Measurements from ENCODE around the gene PF4V1.

The PF4V1 gene

DNA sequence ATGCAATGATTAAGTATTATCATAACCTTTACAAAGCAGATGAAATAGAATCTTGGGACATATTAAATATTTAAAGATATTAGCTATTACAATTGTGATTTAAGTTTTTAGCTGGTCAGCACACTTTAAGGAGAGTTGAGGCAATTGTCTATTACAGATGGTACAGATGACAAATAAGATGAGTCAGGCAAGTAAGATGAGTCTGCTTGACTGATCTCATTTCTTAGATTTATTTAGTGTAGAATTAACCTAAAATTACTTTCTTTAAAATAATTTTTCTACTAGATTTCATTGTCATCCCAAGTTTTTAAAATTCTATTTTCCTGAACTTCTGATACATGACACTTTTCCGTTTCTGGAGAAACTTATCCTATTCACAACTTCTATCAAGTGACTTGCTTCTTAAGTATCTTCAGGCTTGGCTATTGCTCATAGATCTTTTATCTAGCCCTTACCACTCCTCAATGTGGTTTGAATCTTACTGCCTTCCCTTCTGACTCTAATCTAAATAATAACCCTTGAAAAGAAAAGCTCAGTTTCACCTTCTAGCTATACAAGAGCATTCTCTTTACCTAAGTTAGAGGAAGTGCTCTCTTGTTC is 49.0 kb downstream of the PF4V1 start:
- DNase-seq (ENCODE audit: low read depth in 2 of 3, low spot score in 2 of 3): no peak

DNA sequence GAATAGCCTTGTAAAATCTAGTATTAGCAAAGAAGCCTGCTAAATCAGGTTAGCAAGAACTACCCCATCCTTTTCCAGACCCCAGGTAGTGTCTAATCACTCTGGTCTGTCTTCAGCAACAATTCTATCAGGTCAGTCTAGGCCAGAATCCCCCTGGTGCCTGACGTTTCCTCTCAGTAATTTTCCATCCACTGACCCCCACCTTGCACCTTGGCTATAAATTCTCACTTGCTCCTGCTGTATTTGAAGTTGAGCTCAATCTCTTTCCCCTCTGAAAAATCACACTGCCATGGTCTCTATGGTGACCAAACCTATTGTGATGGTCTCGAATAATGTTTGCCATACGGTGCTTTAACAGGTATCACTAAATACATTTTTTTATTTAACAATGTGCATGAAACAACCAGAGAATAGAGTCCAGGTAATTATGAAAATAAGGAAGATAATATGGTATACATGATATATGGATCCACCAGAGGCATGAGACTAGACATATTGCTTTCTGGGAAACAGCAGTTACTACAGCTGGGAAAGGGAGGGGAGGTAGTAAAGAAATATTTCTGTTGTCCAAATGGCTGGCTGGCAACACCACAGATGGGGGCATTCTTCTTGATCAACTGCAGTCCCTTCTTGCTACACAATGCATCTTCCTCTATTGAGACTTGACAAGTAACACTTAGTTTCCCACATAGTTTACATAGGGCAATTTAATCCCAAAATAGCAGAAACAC is 49.9 kb downstream of the PF4V1 start:
- no peak for DNase-seq (ENCODE audit: low read depth in 2 of 3, low spot score in 2 of 3)
